ENCODE data around the gene TASOR.
"Not testable (repeated sequence)": the region's sequence is repeated elsewhere in the genome, so short reads cannot be mapped to it uniquely, and the experiment has no call there.

TASOR gene

GRCh38 chr3:56683122-56683817, at the start of gene TASOR:
Gene TASOR (minus strand): TSS chr3:56683265. CDS start chr3:56683006, 259 bp downstream.
- peak; percentile 59 for DNase-seq (ENCODE audit: low read depth)

- DNase-seq (ENCODE audit: low read depth), result no peak
These were observed 49.0 kb upstream of the TASOR start for GRCh38 chr3:56732109-56732508.

GRCh38 chr3:56725175-56725574, 42.1 kb upstream of the TASOR start:
- no peak for DNase-seq (ENCODE audit: low read depth)

GRCh38 chr3:56724676-56725075, 41.6 kb upstream of the TASOR start:
- no peak for DNase-seq (ENCODE audit: low read depth)

GRCh38 chr3:56720849-56721248, 37.8 kb upstream of the TASOR start:
- DNase-seq (ENCODE audit: low read depth), result no peak

- DNase-seq (ENCODE audit: low read depth), result not testable (repeated sequence)
These were observed 35.7 kb upstream of the TASOR start for GRCh38 chr3:56718809-56719208.

GRCh38 chr3:56711344-56711743, 28.3 kb upstream of the TASOR start:
- DNase-seq (ENCODE audit: low read depth), result no peak

- DNase-seq (ENCODE audit: low read depth), result not testable (repeated sequence)
These were observed 24.3 kb upstream of the TASOR start for GRCh38 chr3:56707412-56707811.

- no peak for DNase-seq (ENCODE audit: low read depth)
These were observed 23.6 kb upstream of the TASOR start for GRCh38 chr3:56706629-56707028.

GRCh38 chr3:56704706-56705105, 21.6 kb upstream of the TASOR start:
- DNase-seq (ENCODE audit: low read depth), result no peak

GRCh38 chr3:56702490-56703315, 19.6 kb upstream of the TASOR start:
- DNase-seq (ENCODE audit: low read depth), result no peak

- DNase-seq (ENCODE audit: low read depth), result no peak
These were observed 17.1 kb upstream of the TASOR start for GRCh38 chr3:56700151-56700550.

- no peak for DNase-seq (ENCODE audit: low read depth)
These were observed 12.0 kb upstream of the TASOR start for GRCh38 chr3:56694867-56695683.

GRCh38 chr3:56693750-56694149, 10.7 kb upstream of the TASOR start:
- DNase-seq (ENCODE audit: low read depth), result no peak

- not testable (repeated sequence) for DNase-seq (ENCODE audit: low read depth)
These were observed 9.7 kb upstream of the TASOR start for GRCh38 chr3:56692520-56693433.

- DNase-seq (ENCODE audit: low read depth), result not testable (repeated sequence)
These were observed 8.9 kb upstream of the TASOR start for GRCh38 chr3:56692001-56692365.

GRCh38 chr3:56691165-56692000, 8.3 kb upstream of the TASOR start:
- no peak for DNase-seq (ENCODE audit: low read depth)

GRCh38 chr3:56689303-56689702, 6.2 kb upstream of the TASOR start:
- no peak for DNase-seq (ENCODE audit: low read depth)

GRCh38 chr3:56688191-56688590, 5.1 kb upstream of the TASOR start:
- no peak for DNase-seq (ENCODE audit: low read depth)

- no peak for DNase-seq (ENCODE audit: low read depth)
These were observed 964 bp upstream of the TASOR start for GRCh38 chr3:56684029-56684428.

Measured in CMK (cell line).